Measurements from ENCODE around the gene EGFR.

- TF ChIP-seq ELF1 (IDR thresholded peaks at IDR 0.05) (0 out of 2 replicates have a peak, but pooled peaks have one; percentile 46), CTCF (IDR thresholded peaks at IDR 0.05) (no peak), MAX (IDR thresholded peaks at IDR 0.05; ENCODE audit: low read depth) (peak; percentile 78), TEAD4 (IDR thresholded peaks at IDR 0.05; ENCODE audit: borderline replicate concordance, insufficient read depth) (peak; percentile 85), USF2 (IDR thresholded peaks at IDR 0.05; ENCODE audit: borderline replicate concordance, low read depth, low read length) (no peak), RAD21 (IDR thresholded peaks at IDR 0.05; ENCODE audit: low read length) (no peak)
These were observed 46.3 kb downstream of the EGFR start for GRCh38 chr7:55065079-55065478.

All from SK-N-SH (cell line).